ENCODE measurements around the gene STARD3NL.
A peak's percentile ranks its signal among the peaks of the same experiment; 100 is the strongest.
"Not testable (repeated sequence)": the region's sequence is repeated elsewhere in the genome, so short reads cannot be mapped to it uniquely, and the experiment has no call there.

The STARD3NL gene

GRCh38 chr7:38178004-38178694 lies at the start of gene STARD3NL:
Gene STARD3NL (plus strand): TSS chr7:38178245. CDS start chr7:38207505, 29,260 bp downstream.
- DNase-seq = peak; percentile 96

GRCh38 chr7:38129162-38129561 lies 48.9 kb upstream of the STARD3NL start:
- no peak for DNase-seq

- no peak for DNase-seq
These were observed 48.5 kb upstream of the STARD3NL start for GRCh38 chr7:38129579-38129978.

GRCh38 chr7:38138171-38138570 lies 39.9 kb upstream of the STARD3NL start:
- no peak for DNase-seq

GRCh38 chr7:38141187-38141586 lies 36.9 kb upstream of the STARD3NL start:
- no peak for DNase-seq

- no peak for DNase-seq
These were observed 35.3 kb upstream of the STARD3NL start for GRCh38 chr7:38142736-38143135.

- DNase-seq = no peak
These were observed 31.0 kb upstream of the STARD3NL start for GRCh38 chr7:38147005-38147404.

GRCh38 chr7:38151556-38151955 lies 26.5 kb upstream of the STARD3NL start:
- no peak for DNase-seq

- DNase-seq = no peak
These were observed 24.5 kb upstream of the STARD3NL start for GRCh38 chr7:38153515-38153914.

GRCh38 chr7:38154278-38154677 lies 23.8 kb upstream of the STARD3NL start:
- no peak for DNase-seq

- no peak for DNase-seq
These were observed 18.0 kb upstream of the STARD3NL start for GRCh38 chr7:38160003-38160571.

GRCh38 chr7:38162036-38162435 lies 16.0 kb upstream of the STARD3NL start:
- DNase-seq = no peak

- DNase-seq = no peak
These were observed 14.4 kb upstream of the STARD3NL start for GRCh38 chr7:38163671-38164070.

- DNase-seq = no peak
These were observed 9.0 kb upstream of the STARD3NL start for GRCh38 chr7:38168890-38169570.

- peak; percentile 29 for DNase-seq
These were observed 8.2 kb upstream of the STARD3NL start for GRCh38 chr7:38169847-38170246.

GRCh38 chr7:38171623-38172391 lies 6.2 kb upstream of the STARD3NL start:
- DNase-seq = no peak

- DNase-seq = not testable (repeated sequence)
These were observed 2.5 kb upstream of the STARD3NL start for GRCh38 chr7:38175547-38175946.

GRCh38 chr7:38177621-38178003 lies 433 bp upstream of the STARD3NL start:
- DNase-seq = no peak

- peak; percentile 46 for DNase-seq
These were observed 775 bp downstream of the STARD3NL start for GRCh38 chr7:38178695-38179344.

GRCh38 chr7:38179776-38180226 lies 1.8 kb downstream of the STARD3NL start:
- no peak for DNase-seq

- no peak for DNase-seq
These were observed 3.1 kb downstream of the STARD3NL start for GRCh38 chr7:38181111-38181510.

- DNase-seq = no peak
These were observed 4.4 kb downstream of the STARD3NL start for GRCh38 chr7:38182450-38182849.
